B cell (primary cell): ENCODE data around the gene GIGYF1. TPM values are rescaled to one million over a fixed set of nuclear protein-coding genes. Genes with fewer than 3 reads are reported as not detected.

Source experiments
- ATAC-seq: fragments of 200-7000 bp; cut with Tn5 transposase; one replicate; pipeline ENCODE4 v1.10.0; 2021; ENCODE audit warnings: low read depth, mild to moderate bottlenecking, moderate number of reproducible peaks, moderate library complexity
- CTCF ChIA-PET: fragments of 350-600 bp; sonication (Branson Sonifier 250); formaldehyde crosslinking; loops from one replicate; lab custom pipeline; 2021; ENCODE audit warnings: antibody characterized with exemption, inconsistent platforms; lab: Charles Lee
- POLR2A ChIA-PET: fragments of 350-600 bp; sonication (Branson Sonifier 250); formaldehyde crosslinking; loops from one replicate; lab custom pipeline; 2021; ENCODE audit warnings: antibody characterized with exemption; lab: Charles Lee
- DNase-seq: peaks from one replicate; pipeline ENCODE4 v3.0.0; 2013
- H2AFZ ChIP-seq: 2 replicates; pipeline ENCODE4 v1.6.1; 2012; ENCODE audit warnings: mild to moderate bottlenecking, low read depth, low read length; ENCODE audit not compliant: insufficient read depth, poor library complexity, severe bottlenecking
- H3K27ac ChIP-seq, 2 donors: 1 replicate in 1 of 2; 2 replicates in 1 of 2; pipeline ENCODE4 v1.5.1; 2012 to 2013; ENCODE audit warnings: low read length in 2 of 2, mild to moderate bottlenecking in 2 of 2, moderate library complexity in 1 of 2
- H3K27me3 ChIP-seq, 4 experiments: fragments of 200-600 bp in 1 of 4; sonication (generic) in 1 of 4; replicated peaks in 1 of 4; 1 replicate in 2 of 4; 2 replicates in 2 of 4; pipeline versions ENCODE4 v1.6.1 to v1.7.0; 2013 to 2016; ENCODE audit warnings: low read length in 3 of 4, mild to moderate bottlenecking in 2 of 4, mixed read lengths in 1 of 4, moderate library complexity in 1 of 4; ENCODE audit not compliant: insufficient read depth in 4 of 4, control insufficient read depth in 3 of 4; ENCODE audit errors: control extremely low read depth in 1 of 4
- H3K36me3 ChIP-seq, 2 experiments: replicated peaks in 1 of 2; 1 replicate in 1 of 2; 2 replicates in 1 of 2; pipeline versions ENCODE4 v1.6.1 to v1.7.1; 2013; ENCODE audit warnings: low read length in 1 of 2; ENCODE audit not compliant: insufficient read depth in 2 of 2, control insufficient read depth in 1 of 2; ENCODE audit errors: control extremely low read depth in 1 of 2, extremely low read depth in 1 of 2
- H3K4me1 ChIP-seq, 2 donors: fragments of 200-600 bp in 1 of 2; sonication (generic) in 1 of 2; 1 replicate in 1 of 2; 2 replicates in 1 of 2; pipeline versions ENCODE4 v1.5.1 to v1.6.1; 2013 to 2017; ENCODE audit warnings: low read length in 2 of 2; ENCODE audit not compliant: control insufficient read depth in 2 of 2, insufficient read depth in 2 of 2
- H3K4me2 ChIP-seq: replicated peaks from 2 replicates; pipeline ENCODE3; 2012; ENCODE audit warnings: mild to moderate bottlenecking, low read depth, low read length; ENCODE audit not compliant: poor library complexity, severe bottlenecking
- H3K4me3 ChIP-seq, 5 experiments: fragments of 200-600 bp in 1 of 5; sonication (generic) in 1 of 5; 1 replicate in 3 of 5; 2 replicates in 2 of 5; pipeline versions ENCODE4 v1.5.1 to v1.7.0; 2011 to 2016; ENCODE audit warnings: low read length in 4 of 5, mild to moderate bottlenecking in 4 of 5, low read depth in 2 of 5, control low read depth in 1 of 5, moderate library complexity in 1 of 5; ENCODE audit not compliant: insufficient read depth in 1 of 5; ENCODE audit errors: control extremely low read depth in 1 of 5, extremely low read depth in 1 of 5
- H3K79me2 ChIP-seq: fragments of 200-600 bp; sonication (generic); one replicate; pipeline ENCODE4 v1.6.0; 2016; ENCODE audit warnings: low read length; ENCODE audit not compliant: control insufficient read depth, insufficient read depth
- H3K9ac ChIP-seq: fragments of 200-600 bp; sonication (generic); 2 replicates; pipeline ENCODE4 v1.6.1; 2017; ENCODE audit warnings: mild to moderate bottlenecking, low read length, moderate library complexity
- H3K9me3 ChIP-seq, 3 donors: one replicate each; pipeline versions ENCODE4 v1.6.1 to v1.7.1; 2013; ENCODE audit warnings: low read length in 2 of 3; ENCODE audit not compliant: control insufficient read depth in 2 of 3, insufficient read depth in 1 of 3; ENCODE audit errors: control extremely low read depth in 1 of 3
- H4K20me1 ChIP-seq: 2 replicates; pipeline ENCODE4 v1.6.0; 2012; ENCODE audit warnings: mild to moderate bottlenecking, low read length; ENCODE audit not compliant: insufficient read depth, control insufficient read depth, poor library complexity, severe bottlenecking
- H3K27ac Mint-ChIP-seq: one replicate; pipeline ENCODE4 v1.8.0; 2021; ENCODE audit warnings: mixed read lengths
- H3K27me3 Mint-ChIP-seq: one replicate; pipeline ENCODE4 v1.8.0; 2021; ENCODE audit warnings: mixed read lengths
- H3K4me1 Mint-ChIP-seq: one replicate; pipeline ENCODE4 v1.8.0; 2021; ENCODE audit warnings: mixed read lengths
- H3K4me3 Mint-ChIP-seq: one replicate; pipeline ENCODE4 v1.8.0; 2021; ENCODE audit warnings: mixed read lengths
- H3K9me3 Mint-ChIP-seq: one replicate; pipeline ENCODE4 v1.8.0; 2022; ENCODE audit warnings: mixed read lengths; ENCODE audit not compliant: insufficient read depth
- EZH2 ChIP-seq: IDR thresholded peaks from 2 replicates; pipeline ENCODE4 v1.6.1; 2012; ENCODE audit warnings: borderline replicate concordance, low read depth, mild to moderate bottlenecking, moderate library complexity, low read length; ENCODE audit not compliant: insufficient read depth, poor library complexity, severe bottlenecking
- WGBS: methylation state at CpG from one replicate; pipeline ENCODE4 v1.1.5; 2013; ENCODE audit warnings: missing lambda C conversion rate; ENCODE audit not compliant: insufficient coverage; 5-methylcytosine and 5-hydroxymethylcytosine counted together
- intact Hi-C: fragments of 100-400 bp; cut with micrococcal nuclease; formaldehyde crosslinking; loops from one replicate; pipeline ENCODE4 v1.10.0; 2022
- polyA plus RNA-seq: library from polyadenylated mRNA; depleted of rRNA; stranded (reverse); fragments of >200 nt; gene quantifications from 2 replicates; pipeline ENCODE4 v1.2.3, GENCODE V29; 2012
- total RNA-seq, 2 donors: library from RNA; stranded (reverse); fragments of 120-200 nt in 1 of 2; gene quantifications; 1 replicate in 1 of 2; 2 replicates in 1 of 2; pipeline versions ENCODE4 v1.2.3 to v1.2.4, GENCODE V29; 2013 to 2022
- TF ChIP-seq, protein P1 (sequence below): fragments of 200-600 bp; IDR thresholded peaks from one replicate; pipeline ENCODE4 v1.8.0; 2022; ENCODE audit warnings: antibody characterized with exemption, mild to moderate bottlenecking

The GIGYF1 gene
- total and polyA plus RNA-seq, 2 donors (not counting 1 experiment from before 2014, with no cell fraction given), result 45.9 to 134 TPM

DNA sequence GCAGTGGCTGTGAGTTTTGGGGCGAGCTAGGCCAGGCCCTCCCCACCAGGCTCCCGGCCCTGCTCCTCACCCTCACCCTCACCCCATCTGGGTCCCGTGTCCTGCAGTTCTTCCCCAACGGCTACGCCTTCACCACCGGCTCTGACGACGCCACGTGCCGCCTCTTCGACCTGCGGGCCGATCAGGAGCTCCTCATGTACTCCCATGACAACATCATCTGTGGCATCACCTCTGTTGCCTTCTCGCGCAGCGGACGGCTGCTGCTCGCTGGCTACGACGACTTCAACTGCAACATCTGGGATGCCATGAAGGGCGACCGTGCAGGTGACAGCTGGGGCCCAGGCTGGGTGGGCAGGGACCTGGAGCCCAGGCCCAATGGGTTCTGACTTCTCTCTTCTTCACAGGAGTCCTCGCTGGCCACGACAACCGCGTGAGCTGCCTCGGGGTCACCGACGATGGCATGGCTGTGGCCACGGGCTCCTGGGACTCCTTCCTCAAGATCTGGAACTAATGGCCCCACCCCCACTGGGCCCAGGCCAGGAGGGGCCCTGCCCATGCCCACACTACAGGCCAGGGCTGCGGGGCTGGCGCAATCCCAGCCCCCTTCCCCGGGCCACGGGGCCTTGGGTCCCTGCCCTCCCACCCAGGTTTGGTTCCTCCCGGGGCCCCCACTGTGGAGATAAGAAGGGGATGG lies 15.6 kb downstream of the GIGYF1 start:
- Histone ChIP-seq H3K27me3 (no peaks in the 10 kb centered on the region), H2AFZ (no peak overlapping the region), H3K4me1 (peaks cover 0 to 3% of the 10 kb centered on the region in 2 donors), H3K9me3 (no peaks in the 10 kb centered on the region), H3K9ac (no peak overlapping the region), H3K36me3 (peaks cover 0 to 59% of the 10 kb centered on the region in 2 experiments), H3K4me2 (no peak overlapping the region), H4K20me1 (peaks cover 57% of the 10 kb centered on the region), H3K79me2 (peaks cover 12% of the 10 kb centered on the region), H3K4me3 (no peak overlapping the region), H3K27ac (no peak overlapping the region)
- Mint-ChIP-seq H3K4me1 (peaks cover 7% of the 10 kb centered on the region), H3K4me3 (no peak overlapping the region), H3K27ac (peak overlapping the region; percentile 79), H3K27me3 (no peaks in the 10 kb centered on the region), H3K9me3 (no peaks in the 10 kb centered on the region)
- ChIA-PET CTCF (interaction anchor here (1.1 to 4.7 kb wide), 3 partner anchors 12 to 41 kb away, joined by 3 to 53 read pairs (median 18); no protein-coding TSS in a partner anchor), POLR2A (interaction anchor here (0.6 to 2.1 kb wide), 3 partner anchors 13 to 66 kb away, joined by 3 to 9 read pairs (median 3); partner anchors contain the start of gene MOSPD3)
- ATAC-seq, result no peak
- no peak for TF ChIP-seq EZH2
- TF ChIP-seq, protein P1, sequence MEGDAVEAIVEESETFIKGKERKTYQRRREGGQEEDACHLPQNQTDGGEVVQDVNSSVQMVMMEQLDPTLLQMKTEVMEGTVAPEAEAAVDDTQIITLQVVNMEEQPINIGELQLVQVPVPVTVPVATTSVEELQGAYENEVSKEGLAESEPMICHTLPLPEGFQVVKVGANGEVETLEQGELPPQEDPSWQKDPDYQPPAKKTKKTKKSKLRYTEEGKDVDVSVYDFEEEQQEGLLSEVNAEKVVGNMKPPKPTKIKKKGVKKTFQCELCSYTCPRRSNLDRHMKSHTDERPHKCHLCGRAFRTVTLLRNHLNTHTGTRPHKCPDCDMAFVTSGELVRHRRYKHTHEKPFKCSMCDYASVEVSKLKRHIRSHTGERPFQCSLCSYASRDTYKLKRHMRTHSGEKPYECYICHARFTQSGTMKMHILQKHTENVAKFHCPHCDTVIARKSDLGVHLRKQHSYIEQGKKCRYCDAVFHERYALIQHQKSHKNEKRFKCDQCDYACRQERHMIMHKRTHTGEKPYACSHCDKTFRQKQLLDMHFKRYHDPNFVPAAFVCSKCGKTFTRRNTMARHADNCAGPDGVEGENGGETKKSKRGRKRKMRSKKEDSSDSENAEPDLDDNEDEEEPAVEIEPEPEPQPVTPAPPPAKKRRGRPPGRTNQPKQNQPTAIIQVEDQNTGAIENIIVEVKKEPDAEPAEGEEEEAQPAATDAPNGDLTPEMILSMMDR, result no peak
- WGBS, result 85% methylated on average over 33 of the region's 35 CpGs
- intact Hi-C loops, result loop anchor here (10.0 kb wide), 1 partner anchor 594 kb away; the partner anchor contains the start of genes COPS6 and ZNF3
- DNase-seq, result peak; percentile 51
